Left ventricle myocardium inferior (tissue), 1 donor: ENCODE results near the gene ADGRE1. TPM values are rescaled to one million over a fixed set of nuclear protein-coding genes. Genes with fewer than 3 reads are reported as not detected.

ENCODE experiments used
- DNase-seq: peaks from one replicate; pipeline ENCODE4 v3.0.0-alpha.2; 2020
- H3K27ac ChIP-seq: fragments of 200-600 bp; replicated peaks from 2 replicates; pipeline ENCODE4 v1.8.0; 2021
- H3K27me3 ChIP-seq: fragments of 200-600 bp; 2 replicates; pipeline ENCODE4 v1.8.0; 2021; ENCODE audit warnings: low read depth
- H3K36me3 ChIP-seq: fragments of 200-600 bp; 2 replicates; pipeline ENCODE4 v1.8.0; 2021
- H3K4me1 ChIP-seq: fragments of 200-600 bp; 2 replicates; pipeline ENCODE4 v1.8.0; 2021
- H3K4me3 ChIP-seq: fragments of 200-600 bp; 2 replicates; pipeline ENCODE4 v1.8.0; 2021; ENCODE audit warnings: mild to moderate bottlenecking, moderate library complexity
- H3K9me3 ChIP-seq: fragments of 200-600 bp; replicated peaks from 2 replicates; pipeline ENCODE4 v1.8.0; 2021
- intact Hi-C: fragments of 100-400 bp; cut with micrococcal nuclease; formaldehyde crosslinking; loops from one replicate; pipeline ENCODE4 v1.11.0; 2022
- total RNA-seq: library from RNA; stranded (reverse); fragmentation: NEBNext Ultra II Directional; extraction: Animal tissue kit (Norgen Biotek cat#: 25700); gene quantifications from one replicate; pipeline ENCODE4 v1.2.1, GENCODE V29; 2021
- TF ChIP-seq, protein P1 (sequence below): fragments of 200-600 bp; IDR thresholded peaks from 2 replicates; pipeline ENCODE4 v1.8.0; 2021; ENCODE audit warnings: antibody characterized with exemption, mild to moderate bottlenecking, borderline replicate concordance
- donor health status: DM: no; HTN: yes; CAD: no; lungs with severe emphysema.

The ADGRE1 gene
- total RNA-seq, 1 donor from 2014 or later, result not detected

DNA sequence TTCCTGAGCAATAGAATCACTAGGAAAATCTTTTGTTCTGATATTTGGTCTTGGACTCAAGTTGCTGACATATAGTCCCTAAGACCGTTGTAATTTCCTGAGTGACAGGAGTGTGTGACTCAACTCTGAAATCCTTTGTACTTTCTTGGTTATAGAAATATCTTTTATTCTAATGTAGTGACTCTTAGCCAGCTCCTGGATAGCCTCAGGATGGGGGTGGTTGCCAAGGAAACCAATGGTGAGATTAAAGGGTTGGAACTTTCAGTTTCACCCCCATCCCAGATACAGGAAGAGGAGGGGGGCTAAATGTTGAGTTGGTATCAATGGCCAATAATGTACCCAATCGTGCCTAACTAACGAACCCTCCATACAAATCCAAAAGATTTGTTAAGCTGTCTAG lies 92.0 kb downstream of the ADGRE1 start:
- TF ChIP-seq, protein P1, sequence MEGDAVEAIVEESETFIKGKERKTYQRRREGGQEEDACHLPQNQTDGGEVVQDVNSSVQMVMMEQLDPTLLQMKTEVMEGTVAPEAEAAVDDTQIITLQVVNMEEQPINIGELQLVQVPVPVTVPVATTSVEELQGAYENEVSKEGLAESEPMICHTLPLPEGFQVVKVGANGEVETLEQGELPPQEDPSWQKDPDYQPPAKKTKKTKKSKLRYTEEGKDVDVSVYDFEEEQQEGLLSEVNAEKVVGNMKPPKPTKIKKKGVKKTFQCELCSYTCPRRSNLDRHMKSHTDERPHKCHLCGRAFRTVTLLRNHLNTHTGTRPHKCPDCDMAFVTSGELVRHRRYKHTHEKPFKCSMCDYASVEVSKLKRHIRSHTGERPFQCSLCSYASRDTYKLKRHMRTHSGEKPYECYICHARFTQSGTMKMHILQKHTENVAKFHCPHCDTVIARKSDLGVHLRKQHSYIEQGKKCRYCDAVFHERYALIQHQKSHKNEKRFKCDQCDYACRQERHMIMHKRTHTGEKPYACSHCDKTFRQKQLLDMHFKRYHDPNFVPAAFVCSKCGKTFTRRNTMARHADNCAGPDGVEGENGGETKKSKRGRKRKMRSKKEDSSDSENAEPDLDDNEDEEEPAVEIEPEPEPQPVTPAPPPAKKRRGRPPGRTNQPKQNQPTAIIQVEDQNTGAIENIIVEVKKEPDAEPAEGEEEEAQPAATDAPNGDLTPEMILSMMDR, result no peak
- peaks cover 46% of the 10 kb centered on the region for H3K9me3 ChIP-seq
- H3K27ac ChIP-seq, result no peak overlapping the region
- intact Hi-C loops, result no loop called here
- no peaks in the 10 kb centered on the region for H3K36me3 ChIP-seq
- no peaks in the 10 kb centered on the region for H3K4me1 ChIP-seq
- H3K4me3 ChIP-seq, result no peak overlapping the region
- H3K27me3 ChIP-seq, result peaks cover 14% of the 10 kb centered on the region
- no peak for DNase-seq

DNA sequence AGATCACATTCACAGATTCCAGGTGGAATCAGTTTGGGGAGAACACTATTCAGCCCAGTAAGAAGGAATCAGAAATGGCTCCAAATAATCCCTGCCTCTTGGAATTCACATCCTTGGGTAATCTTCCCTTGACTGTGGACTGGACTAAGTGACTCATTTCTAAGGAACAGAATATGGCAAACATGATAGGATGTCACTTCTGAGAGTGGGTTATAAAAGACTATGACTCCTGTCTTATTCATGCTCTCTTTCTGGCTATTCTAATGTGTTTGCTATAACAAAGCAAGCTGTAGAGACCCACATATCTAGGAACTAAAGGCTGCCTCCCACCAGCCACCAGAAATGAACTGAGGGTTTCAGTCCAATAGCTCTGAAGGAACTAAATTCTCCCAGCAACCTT lies 96.1 kb downstream of the ADGRE1 start:
- Histone ChIP-seq H3K36me3 (no peaks in the 10 kb centered on the region), H3K27me3 (no peaks in the 10 kb centered on the region), H3K9me3 (peaks cover 49% of the 10 kb centered on the region), H3K4me1 (no peaks in the 10 kb centered on the region), H3K4me3 (no peak overlapping the region), H3K27ac (no peak overlapping the region)
- no peak for DNase-seq
- TF ChIP-seq, protein P1, result no peak
- intact Hi-C loops, result no loop called here

DNA sequence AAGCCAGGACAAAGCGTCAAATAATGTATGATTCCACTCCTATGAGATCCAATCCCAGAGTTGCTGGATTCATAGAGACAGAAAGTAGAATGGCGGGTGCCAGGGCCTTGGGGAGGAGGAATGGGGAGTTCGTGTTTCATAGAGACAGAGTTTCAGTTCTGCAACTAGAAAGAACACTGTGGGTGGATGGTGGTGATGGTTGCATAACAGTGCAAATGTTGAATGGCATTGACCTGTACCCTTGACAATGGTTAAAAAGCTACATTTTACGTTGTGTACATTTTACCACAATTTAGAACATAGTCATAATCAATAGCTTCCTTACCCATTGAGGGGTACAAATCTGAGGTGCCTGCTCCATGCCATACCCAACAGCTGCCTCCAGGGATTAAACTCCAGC lies 100.5 kb downstream of the ADGRE1 start:
- intact Hi-C loops, result no loop called here
- Histone ChIP-seq H3K4me1 (no peaks in the 10 kb centered on the region), H3K36me3 (no peaks in the 10 kb centered on the region), H3K4me3 (no peak overlapping the region), H3K27ac (no peak overlapping the region), H3K27me3 (no peaks in the 10 kb centered on the region), H3K9me3 (peaks cover 38% of the 10 kb centered on the region)
- TF ChIP-seq, protein P1, result no peak
- no peak for DNase-seq

DNA sequence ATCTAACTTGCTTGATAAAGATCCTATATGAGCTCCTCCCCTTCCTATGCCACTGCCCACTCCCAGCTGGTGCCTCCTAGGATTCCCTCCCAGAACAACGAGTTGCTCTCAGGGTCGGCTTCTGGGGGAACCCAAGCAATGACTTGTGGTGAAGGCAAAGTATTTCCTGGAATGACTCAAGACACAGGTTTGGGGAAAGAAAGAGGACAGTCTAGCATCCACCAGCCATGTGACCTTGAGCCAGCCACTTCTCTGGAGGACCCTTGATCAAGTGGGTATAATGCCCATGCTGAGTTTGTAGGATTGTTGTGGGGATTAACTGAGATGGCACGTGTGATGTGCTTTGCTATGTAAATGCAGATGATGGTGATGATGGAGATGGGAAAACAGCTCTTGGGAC lies 100.9 kb downstream of the ADGRE1 start:
- Histone ChIP-seq H3K27ac (no peak overlapping the region), H3K36me3 (no peaks in the 10 kb centered on the region), H3K9me3 (peaks cover 35% of the 10 kb centered on the region), H3K27me3 (no peaks in the 10 kb centered on the region), H3K4me1 (no peaks in the 10 kb centered on the region), H3K4me3 (no peak overlapping the region)
- TF ChIP-seq, protein P1, result no peak
- intact Hi-C loops, result no loop called here
- DNase-seq, result no peak

Other genes with a start within 250 kb of the ADGRE1 start
- gene TNFSF14, start 217.4 kb upstream of the ADGRE1 start, total RNA-seq, result 0.30 TPM
- gene C3, start 166.9 kb upstream of the ADGRE1 start, total RNA-seq, result 133 TPM
- gene GPR108, start 150.0 kb upstream of the ADGRE1 start, total RNA-seq, result 22.4 TPM
- 133 TPM for gene TRIP10, start 147.9 kb upstream of the ADGRE1 start, total RNA-seq
- gene SH2D3A, start 120.1 kb upstream of the ADGRE1 start, total RNA-seq, result 0.14 TPM
- gene VAV1, start 114.9 kb upstream of the ADGRE1 start, total RNA-seq, result 1.8 TPM
- gene MBD3L2B, start 133.9 kb downstream of the ADGRE1 start, total RNA-seq, result not detected
- not detected for gene MBD3L5, start 143.0 kb downstream of the ADGRE1 start, total RNA-seq
- gene MBD3L4, start 152.6 kb downstream of the ADGRE1 start, total RNA-seq, result not detected
- not detected for gene MBD3L2, start 161.7 kb downstream of the ADGRE1 start, total RNA-seq
- gene MBD3L3, start 171.1 kb downstream of the ADGRE1 start, total RNA-seq, result not detected
- 3.5 TPM for gene ZNF557, start 182.1 kb downstream of the ADGRE1 start, total RNA-seq